ENCODE data around the gene AGXT.

AGXT gene

DNA sequence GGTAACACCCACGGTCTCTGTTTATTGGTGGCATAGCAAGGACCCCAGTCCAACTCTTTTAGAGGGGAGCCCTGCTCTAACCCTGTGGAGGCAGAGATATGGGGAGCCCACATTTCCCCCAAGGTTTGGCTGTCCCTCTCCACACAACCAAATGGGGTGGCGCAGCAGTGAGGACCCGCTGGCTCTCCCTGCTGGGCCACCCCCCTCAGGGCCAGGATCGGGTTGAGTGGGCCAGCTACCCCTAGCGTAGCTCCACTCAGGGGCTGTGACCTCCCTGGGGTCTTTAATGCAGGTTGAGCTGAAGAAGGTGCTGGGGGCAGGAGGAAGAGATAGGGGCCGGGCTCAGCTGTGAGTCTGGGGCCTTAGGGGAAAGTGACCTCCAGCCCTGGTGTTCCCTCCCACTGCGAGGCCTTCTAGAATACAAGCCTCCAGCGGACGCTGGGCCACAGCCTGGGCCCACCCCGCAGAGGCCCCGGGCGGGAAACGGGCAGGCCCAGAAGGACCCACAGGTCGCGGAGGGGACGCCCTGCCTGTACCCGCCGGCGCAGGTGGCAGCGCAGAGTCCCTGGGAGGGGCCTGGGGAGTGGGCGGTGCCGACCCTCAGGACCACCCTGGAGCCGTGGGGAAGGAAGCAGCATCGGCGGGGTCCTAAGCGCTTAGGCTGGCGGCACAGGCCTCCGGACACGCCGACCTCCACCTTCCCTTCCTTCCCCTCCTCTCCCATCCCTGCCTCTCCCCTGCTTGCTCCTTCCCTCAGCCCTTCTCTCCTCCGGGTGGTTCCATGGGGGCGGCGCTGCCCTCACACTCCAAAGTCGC is 47.1 kb downstream of the AGXT start:
- DNase-seq (ENCODE audit: low read depth), result no peak

DNA sequence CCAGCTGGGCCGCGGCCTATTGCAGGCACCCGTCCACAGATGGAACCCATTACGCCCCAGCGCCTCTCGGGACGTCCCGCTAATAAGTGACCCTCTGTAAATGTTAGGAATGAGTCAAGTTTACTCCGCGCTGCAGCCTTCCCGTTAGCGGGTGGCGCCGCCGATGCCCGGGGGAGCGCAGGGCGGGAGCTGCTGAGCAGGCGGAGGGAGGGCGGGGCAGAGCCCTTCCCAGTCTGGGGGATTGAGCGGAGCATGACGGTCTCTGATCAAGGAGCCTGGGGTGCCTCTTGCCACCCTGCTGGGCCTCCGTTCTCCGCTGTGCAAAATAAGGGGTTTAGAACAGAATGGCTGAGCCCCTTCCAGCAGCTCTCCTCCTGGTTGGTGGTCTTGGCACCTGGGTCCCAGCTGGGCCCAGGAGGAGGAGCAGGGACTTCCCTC is 48.0 kb downstream of the AGXT start:
- no peak for DNase-seq (ENCODE audit: low read depth)

DNA sequence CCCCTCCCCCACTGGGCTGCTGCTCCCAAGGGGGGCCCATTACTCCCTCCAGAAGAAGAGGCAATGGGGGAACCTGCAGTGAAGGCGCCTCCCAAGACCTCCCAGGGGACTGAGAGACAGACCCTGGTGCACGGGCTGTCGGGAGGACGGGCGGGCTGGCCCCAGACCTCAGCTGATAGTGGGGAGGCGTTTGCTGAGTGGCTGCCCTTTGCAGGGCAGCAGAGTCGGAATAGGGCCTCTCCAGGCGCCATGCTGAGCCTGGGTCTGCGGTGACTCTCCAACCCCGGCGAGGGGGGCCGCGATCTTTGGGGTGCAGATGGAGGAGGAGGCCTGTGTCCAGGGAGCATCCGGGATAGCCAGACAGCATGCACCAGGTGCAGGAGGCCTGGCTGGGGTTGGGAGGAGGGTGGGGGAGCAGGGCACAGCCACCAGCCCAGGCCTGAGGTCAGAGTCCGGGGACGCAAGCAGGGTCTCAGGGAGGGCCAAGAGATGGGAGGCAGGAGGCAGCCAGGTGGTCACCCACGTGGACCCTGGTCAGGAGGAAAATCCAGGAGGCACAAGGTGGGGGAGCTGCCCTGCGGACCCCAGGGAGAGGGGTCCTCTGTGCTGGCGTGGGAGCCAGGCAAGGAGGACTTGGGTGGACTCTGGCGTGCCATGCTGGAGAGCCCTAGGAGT is 48.5 kb downstream of the AGXT start:
- no peak for DNase-seq (ENCODE audit: low read depth)

DNA sequence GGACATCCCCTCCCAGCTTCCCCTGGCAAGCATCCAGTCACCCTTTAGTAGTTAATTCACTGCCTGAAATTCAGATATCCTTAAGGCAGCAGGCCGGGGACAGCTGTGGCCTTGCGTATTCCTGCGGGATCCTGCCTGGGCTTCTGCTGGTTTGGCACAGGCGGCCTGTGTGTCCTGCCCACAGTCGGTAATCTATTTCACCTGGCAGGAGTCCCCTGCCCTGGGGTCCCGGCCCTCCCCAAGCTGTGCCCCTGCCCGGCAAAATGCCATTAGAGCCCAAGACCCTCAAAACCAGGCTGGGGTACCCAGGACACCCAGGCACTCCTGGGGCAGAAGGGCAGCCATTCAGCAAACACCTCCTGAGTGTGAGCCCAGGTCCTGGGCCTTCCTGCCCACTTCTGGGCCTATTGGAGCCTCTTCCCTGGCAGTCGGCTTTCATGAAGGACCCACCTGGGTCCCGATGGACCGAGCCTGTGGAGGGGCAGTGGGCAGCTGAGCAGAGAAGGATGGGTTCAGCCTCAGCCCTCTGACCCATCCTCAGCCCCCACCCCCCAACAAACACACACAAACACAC is 49.1 kb downstream of the AGXT start:
- no peak for DNase-seq (ENCODE audit: low read depth)

DNA sequence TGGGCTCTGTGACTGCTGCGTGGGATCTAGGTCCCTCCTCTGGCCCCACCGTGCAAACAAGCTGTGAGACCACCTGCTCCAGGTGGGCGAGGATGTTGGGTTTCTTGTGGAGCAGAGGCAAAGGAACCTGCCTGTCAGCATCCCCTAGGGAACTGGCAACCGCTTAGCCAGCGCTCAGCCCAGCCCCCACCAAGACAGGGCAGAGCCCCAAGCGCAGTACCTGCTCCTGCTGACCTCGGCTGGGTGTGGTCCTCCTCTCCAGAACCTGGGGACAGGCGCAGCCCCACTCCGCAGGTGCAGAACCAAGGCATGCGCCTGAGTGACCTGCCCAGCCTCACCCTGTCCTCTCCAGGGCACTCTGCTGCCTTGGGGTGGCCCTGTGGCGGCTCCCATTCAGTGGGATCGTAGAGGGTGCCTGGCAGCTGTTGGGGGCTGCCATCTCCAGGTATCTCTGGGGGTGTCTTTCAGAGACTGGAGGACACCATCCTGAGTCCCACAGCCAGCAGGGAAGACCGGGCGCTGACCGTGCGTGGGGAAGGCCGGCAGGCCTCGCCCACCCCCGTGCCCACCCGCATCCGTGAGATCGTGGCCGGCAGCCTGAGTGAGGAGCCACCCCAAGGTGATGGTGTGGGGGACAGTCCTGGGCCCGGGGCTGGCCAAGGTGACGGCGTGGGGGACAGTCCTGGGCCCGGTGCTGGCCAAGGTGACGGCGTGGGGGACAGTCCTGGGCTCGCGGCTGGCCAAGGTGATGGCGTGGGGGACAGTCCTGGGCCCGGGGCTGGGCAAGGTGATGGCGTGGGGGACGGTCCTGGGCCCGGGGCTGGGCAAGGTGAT is 49.9 kb downstream of the AGXT start:
- DNase-seq (ENCODE audit: low read depth), result no peak

DNA sequence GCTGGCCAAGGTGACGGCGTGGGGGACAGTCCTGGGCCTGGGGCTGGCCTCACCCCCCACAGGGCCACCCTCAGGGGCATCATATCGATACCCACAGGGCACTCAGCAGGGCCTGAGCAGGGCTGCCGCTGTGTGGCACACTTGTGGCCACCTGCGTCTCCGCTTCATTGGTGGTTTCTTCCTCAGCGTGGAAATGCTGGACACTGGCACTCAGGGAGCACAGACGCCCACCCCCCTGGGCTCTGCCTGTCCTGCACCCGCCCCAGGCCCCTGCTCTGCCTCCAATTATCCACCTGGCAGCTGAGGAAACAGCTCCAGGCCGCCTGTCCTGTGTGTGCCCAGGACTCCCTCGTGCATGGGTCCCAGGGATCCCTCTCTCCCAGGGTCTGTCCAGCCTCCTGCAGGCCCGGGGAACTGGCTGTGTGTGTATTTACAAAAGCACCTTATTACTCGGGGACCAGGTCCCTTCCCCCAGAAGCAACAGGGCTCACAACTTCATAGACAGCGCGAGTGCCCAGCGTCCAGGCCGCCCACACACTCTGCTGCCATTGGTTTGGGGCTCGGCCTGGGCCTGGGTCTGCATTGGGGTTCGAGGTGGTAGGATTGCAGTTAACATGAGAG is 50.6 kb downstream of the AGXT start:
- no peak for DNase-seq (ENCODE audit: low read depth)

DNA sequence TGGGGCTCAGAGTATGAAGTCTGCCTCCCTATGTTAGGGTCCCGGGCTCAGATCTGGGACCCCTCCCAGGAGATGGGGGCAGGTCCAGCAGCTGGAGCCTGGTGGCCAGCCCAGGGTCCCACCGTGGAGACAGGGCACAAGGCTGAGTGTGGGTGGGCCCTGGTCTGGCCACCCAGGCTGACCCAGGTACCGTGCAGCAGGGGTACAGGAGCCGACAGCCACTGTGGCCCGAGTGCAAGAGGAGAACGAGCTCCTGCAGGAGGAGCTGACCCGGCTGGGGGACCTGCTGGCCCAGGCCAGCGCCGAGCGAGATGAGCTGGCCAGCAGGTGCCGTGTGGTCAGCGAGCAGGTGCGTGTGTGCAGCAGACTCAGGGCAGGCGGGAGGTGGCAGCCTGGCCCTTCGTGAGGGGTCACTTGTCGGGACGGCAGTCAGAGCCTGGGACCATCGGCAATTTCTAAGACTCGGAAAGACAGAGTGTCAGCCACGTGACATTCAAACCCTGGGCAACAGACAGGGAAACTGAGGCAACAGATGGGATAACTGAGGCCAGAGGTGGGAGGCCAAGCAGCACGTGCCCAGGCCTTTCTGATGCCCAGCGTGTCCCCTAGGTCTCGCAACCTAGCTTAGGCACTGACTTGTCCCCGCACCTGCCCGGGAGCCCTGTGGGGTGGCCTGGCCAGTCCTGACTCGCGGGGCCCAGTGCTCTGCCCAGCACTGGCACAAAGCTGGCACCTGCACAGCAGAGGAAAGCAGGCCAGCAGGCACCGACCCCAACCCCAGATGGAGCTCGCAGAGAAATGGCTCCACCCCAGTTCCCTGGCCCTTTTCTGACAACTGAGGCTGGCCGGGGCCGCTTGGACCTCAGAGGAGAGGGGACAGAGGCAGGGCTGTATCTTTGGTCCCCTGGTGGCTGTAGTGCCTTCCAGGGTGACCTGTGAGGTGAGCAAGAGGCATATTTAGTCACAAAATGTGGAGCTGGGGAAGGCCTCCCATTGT is 51.5 kb downstream of the AGXT start:
- no peak for DNase-seq (ENCODE audit: low read depth)

DNA sequence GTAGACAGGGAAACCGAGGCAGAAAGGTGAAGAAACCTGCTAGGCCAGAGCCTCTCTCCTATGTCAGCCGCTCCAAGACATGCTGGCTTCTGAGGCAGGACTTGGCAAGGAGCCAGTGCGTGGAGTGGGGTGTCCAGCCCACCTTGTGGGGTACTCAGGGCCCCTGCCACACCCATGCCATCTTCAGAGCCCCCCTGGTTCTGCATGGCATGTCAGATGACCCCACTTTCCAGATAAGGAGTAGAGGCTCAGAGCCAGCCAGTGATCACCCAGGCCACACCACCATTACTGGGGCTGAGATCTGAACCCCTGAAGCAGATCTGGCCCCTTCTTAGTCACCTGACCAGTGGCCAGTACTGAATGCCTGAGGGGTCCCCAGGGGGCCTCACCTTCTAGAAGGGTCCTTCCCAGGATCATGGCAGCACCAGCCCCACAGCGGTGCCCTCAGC is 52.2 kb downstream of the AGXT start:
- no peak for DNase-seq (ENCODE audit: low read depth)

DNA sequence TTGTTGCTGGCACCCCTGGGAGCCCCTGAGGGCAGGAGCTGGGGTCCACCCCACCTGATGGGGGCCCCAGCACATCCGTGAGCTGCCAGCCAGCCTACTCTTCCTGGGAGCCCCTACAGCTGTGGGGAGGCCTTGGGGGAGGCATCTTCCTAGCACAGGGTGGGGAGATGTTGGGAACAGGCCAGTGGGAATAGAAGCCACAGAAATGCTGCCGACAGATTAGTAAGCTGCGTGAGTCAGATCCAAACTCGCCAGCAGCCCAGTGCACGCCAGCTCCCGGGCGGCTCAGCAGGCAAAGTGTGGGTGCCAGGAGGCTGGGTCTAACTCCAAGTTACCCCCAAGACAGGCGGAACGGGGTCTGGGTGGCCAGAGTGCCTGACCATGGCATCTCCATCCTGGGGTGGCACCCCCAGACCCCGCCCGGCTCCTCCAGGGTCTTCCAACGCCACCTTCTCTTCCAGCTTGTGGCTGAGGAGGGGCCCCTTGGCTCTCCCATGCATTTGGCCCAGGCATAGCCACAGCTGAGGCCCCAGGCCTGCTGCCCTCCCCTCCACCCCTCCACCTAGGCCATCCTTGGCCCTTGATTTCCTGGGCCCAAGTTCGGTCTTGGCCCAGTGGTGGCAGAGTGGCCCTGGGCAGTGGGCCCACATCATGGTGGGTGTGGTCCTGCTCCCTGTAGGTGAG is 52.8 kb downstream of the AGXT start:
- no peak for DNase-seq (ENCODE audit: low read depth)

DNA sequence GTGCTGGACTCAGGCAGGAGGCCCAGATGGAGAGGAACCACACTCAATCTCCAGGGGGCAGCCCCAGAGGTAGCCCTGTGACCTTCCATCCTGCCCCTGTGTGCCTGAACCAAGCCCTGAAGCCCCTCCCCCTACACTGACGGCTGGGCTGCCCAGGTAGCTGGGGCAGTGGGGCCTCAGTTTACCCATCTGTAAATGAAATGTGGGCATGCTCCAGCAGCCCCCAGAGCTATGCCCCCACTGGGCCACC is 53.3 kb downstream of the AGXT start:
- DNase-seq (ENCODE audit: low read depth), result no peak

DNA sequence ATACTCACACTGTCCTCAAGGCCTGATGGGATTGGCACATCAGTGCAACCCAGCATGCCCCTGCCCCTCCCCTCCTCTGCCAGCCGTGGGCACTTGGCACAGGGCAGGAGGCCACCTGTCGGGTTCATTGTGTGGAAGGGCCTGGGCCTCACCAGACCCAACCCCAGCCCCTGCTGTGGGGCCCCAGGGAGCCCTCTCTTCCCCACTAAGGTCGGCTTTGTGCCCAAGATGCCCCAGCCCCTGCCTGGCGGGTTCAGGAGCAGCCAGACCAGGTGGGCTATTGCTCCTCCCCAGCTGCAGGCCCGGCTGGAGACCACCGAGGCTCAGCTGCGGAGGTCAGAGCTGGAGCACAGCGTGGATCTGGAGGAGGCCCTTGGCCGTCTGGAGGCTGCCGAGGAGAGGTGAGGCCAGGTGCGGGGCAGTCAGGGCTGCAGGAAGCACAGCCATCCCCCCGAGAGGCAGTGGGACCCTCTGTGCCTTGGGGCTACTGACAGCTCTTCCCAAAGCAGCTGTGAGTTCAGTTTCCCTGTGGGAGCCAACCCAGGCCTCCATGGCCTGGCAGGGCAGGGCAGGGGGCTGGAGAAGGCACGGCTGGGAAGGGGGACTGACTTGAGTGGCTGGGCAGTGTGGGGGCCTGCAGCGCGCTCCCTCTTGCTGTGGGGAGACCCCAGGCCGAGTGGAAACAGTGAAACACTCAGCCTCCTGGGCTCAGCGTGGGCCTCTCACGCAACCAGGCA is 53.8 kb downstream of the AGXT start:
- no peak for DNase-seq (ENCODE audit: low read depth)

DNA sequence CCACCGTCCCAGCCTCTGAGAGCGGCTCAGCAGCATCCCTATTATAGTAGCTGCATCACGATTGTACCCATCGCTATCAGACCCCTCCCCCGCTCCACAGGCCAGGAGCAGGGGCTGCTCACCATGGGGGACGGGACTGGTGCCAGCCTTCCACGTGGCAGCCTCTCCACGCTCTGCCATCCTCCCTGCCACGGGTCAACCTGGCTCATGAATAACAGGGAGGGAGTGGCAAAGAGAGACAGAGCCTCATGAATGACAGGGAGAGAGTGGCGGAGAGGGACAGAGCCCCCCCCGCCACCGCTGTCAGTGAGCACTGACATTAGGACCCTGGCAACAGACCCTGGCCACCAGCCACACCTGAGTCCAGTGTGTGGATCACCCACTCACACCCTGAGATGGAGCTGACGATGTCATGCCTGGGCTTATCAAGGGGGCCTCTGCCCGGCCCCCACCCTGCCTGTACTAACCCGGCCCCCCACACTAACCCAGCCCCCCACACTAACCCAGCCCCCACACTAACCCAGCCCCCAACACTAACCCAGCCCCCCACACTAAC is 54.4 kb downstream of the AGXT start:
- no peak for DNase-seq (ENCODE audit: low read depth)

DNA sequence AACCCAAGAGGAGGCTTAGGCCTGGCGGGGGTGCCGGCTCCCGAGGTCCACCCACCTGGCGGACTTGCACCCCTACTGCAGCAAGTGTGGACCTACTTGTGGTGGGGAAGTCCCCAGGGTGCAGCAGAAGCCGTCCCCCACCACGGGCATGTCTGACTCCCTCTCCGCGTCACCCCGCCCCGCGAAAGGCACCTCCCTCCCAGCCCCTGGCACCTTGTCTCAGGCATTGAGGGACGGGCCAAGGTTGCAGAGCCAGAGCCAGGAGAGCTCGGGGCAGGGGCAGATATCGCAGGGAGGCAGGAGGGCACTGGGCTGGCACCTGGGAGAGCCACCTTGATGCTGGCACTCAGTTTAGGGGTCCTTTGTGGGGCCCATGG is 56.6 kb downstream of the AGXT start:
- DNase-seq (ENCODE audit: low read depth), result no peak

DNA sequence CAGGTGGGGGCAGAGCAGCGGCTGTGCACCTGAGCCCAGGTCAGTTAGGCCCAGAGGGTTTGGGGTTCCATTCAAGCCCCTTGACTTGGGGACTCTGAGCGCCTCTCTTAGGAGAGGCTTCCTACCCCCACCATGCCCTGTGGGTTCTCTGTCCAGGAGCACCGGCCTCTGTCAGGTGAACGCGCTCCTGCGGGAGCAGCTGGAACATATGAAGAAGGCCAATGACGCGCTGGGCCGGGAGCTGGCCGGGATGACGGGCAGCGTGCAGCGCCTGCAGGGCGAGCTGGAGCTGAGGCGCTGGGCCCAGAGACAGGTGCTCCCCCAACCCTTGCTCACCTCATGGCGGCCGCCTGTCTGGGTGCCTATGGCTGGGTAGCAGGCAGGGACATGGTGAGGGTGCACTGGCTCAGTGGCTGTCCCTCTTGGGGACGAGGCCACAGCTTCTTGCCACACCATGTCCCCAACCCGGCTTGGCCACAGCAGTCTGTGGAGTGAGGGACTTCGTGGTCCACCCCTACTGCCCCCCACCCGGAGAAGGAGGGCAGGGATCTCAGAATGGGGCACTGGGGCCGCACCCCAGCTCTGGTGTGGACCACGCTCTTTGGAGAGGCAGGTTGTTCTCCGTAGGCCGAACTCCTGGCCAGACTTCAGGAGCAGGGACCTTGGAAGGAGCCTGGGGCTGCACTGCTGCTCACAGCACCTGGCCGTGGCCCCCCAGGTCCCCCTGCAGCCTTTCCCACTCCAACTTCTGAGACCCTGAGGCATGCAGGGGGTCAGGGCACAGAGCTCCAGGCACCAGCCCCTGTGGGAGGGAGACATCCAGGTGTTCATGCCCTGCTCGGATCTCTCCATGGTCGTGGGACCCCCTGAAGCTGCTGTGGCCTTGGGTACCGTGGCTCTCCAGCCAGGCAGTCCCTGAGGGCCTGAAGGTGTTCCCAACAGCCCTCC is 57.2 kb downstream of the AGXT start:
- no peak for DNase-seq (ENCODE audit: low read depth)

DNA sequence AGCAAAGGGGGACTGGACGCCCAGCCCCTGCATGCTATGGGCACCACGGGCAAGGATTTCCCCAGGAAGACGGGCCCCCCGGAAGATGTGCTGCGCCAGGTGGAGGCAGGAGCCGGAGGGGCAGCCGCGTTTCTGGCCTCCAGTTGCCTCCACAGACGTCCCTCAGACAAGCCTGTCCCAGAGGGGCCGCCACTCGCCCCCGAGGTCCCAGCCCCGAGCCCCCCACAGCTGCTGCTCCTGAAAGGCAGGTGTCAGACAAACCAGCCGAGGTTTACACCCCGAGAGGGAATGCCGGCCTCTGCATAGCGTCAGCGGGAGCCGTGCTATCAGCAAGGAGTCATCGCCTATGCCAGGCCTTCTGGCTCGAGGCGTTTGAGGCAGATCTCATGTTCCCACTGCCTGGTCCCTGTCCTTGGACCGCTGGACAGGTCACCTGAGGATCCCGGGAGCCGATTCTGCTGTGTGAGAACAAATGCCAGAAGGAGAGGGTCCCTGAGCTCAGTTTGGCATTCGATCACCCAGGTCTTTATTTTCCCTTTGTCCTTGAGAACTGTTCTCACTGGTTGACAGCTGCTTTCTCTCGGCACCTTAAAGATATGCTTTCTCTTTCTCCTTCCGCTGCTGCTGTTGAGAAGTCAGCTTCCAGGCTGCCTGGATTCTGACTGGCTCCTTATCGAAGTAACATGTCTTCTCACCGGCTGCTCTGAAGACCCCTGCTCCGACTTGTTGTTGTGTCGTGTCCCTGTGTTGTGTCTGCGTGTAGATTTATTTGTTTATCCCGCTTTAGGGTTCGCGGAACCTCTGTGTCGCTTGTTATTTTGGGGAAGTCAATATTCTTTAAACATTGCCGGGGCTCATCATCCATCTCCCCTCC is 58.1 kb downstream of the AGXT start:
- DNase-seq (ENCODE audit: low read depth), result no peak

DNA sequence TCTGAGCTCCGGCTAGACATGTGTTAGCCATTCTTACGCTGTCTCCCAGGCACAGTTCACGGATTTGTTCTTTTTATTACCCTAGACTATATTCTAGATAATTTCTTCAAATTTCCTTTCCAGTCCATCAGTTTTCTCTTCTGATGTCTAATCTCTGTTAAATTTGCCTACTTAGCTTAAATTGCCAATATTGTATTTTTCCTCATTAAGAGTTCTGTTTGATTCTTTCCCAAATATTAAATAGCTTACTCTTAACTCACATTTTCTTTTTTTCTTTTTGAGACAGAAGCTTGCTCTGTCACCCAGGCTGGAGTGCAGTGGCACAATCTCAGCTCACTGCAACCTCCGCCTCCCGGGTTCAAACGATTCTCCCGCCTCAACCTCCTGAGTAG is 58.8 kb downstream of the AGXT start:
- no peak for DNase-seq (ENCODE audit: low read depth)

Measured in activated T-cell treated with anti-CD3 and anti-CD28 coated beads for 1 hour (primary cell).